ENCODE measurements around the gene SP110.
"Not testable (repeated sequence)": the region's sequence is repeated elsewhere in the genome, so short reads cannot be mapped to it uniquely, and the experiment has no call there.

Gene SP110

DNA sequence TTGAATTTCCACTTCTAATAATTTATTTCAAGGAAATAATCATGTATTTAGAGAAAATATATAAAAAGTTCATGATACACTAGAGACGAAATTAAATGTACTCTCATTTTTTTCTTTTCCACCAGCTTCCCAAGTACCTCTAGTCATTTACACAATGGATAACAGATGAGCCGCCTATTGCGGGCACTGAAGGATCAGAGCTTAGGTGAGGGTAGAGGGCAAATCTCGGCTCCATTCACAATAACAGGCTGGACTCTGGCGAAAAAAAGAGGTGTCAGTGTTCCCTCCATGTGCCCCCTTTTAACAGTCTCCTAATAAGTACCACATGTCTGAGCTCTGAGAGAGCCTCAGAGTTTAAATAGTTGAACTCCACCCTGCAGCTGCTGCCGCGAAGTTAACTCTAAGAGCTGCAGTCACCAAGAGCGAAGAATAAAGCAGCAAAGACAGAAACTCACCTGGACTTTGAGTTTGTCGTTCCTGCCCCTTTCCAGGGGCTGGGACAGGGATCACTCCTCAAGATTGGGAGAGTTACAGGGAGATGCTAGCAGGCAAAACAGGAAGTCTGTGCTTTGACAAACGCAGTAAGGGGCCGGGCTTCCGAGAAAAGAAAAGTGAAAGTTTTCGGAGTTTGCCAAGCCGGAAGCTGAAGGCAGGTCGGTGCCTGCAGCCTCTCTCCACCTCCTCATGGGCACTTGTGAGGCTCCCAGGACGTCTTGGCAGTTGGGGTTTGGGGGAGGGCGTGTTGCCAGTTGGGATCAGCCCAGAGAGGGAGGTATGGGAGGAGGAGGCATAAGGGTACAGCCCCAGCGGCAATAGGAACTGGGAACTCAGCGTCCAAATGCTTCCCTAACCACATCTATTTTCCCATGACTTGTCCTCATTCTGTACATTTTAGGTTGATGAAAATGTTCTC, at the start of gene SP110:
Gene SP110, minus strand, starts transcription at position 566 of the 913 bp plus-strand sequence. CDS start 3,057 bp downstream, outside the sequence.
- in situ Hi-C loops (cut with HindIII; ENCODE audit: low sequenced_read_pairs), result no loop called here

DNA sequence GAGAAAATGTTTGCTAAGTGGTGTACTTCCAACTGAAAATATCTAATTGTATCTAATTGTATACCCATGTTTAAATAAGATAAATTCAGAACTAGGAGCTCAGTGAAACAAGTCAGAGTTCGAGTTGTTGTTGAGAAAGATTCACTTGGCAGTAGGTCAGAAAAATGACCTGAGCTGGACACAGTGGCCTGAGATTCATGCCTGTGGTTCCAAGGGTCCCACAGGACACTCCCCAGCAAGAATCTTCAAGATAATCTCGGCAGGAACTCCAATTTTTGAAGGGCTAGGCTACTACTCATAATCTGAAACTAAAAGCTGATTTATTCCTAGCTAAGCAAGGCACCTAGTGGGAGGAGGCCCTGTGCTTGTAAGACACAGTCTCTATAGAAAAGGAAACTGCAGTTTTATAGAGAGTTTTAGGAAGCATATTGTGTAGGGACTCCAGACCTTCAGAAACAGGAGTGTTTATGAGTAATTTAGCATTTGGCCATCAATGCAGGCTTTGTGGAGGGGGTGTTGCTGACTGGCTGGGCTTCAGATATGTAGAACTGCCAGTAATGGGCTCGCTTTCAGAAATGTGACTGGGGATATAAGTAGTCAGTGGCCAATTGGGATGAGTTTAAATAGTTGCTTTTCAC, 48.9 kb upstream of the SP110 start:
- in situ Hi-C loops (cut with HindIII; ENCODE audit: low sequenced_read_pairs), result no loop called here

DNA sequence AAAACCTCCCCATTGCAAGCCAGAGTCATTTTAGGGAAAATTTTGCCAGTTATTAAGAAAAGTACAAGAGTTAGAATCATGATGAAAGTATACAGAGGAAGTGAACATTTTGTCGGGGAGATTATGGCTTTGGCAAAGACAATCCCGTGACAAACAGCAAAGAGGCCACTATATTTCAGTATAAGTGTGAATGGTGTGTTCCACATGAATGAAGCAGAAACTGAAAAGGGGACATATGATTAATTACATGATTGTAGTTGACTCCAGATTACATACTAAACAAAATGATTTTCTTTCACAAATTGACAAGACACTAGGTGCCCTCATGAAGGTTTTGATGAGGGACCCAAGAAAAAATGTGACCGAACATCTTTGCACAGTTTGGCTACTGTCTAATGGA, 47.8 kb upstream of the SP110 start:
- in situ Hi-C loops (cut with HindIII; ENCODE audit: low sequenced_read_pairs), result no loop called here

DNA sequence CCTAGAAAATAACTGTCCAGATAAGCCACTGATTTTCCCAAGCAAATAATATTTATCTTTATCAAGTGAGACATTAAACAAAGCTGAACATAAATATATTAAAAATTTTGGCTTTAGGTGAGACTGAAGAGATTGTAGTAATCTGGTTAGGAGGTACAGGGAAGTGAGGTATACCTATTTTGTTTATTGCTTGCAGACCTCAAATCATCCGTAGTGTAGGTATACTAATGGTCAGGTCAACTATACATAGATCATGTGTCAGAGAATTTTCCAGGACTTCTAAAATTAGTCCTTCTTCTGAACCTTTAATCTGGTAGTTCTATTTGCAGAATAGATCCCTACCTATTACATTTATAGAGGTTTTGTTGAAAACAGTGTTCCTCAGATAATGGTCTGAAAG, 47.3 kb upstream of the SP110 start:
- in situ Hi-C loops (cut with HindIII; ENCODE audit: low sequenced_read_pairs), result no loop called here

DNA sequence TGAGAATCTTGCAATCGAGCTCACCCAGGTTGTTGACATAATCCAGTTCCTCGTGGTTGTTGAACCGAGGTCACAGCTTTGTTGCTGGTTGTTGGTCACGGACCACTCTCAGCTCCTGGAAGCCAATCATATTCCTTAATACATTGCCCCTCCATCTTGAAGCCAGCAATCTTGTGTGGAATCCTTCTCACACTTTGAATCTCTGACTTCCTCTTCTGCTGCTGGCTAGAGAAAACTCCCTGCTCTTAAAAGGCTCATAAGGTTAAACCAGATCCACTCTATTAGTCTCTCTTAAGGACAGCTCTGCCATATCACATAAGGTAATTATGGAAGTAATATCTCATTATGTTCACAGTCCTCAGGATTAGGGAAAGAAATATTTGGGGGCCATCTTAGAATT, 46.9 kb upstream of the SP110 start:
- in situ Hi-C loops (cut with HindIII; ENCODE audit: low sequenced_read_pairs), result no loop called here

DNA sequence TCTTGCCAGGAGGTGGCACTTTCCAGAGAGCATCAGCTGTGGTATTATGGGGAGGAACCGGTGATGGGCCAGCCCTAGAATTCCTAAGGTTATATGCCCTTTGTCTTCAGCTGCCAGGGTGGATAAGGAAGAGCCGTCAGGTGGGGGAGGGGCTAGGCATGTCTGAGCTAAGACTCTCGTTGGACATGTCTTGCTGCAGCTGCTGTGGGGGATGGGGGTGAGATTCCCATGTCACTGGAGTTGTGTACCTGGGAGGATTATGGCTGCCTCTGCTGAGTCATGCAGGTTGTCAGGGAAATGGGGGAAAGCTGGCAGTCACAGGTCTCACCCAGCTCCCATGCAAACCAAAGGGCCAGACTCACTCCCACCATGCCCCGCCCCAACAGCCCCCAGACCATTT, 45.2 kb upstream of the SP110 start:
- in situ Hi-C loops (cut with HindIII; ENCODE audit: low sequenced_read_pairs), result not testable (repeated sequence)

DNA sequence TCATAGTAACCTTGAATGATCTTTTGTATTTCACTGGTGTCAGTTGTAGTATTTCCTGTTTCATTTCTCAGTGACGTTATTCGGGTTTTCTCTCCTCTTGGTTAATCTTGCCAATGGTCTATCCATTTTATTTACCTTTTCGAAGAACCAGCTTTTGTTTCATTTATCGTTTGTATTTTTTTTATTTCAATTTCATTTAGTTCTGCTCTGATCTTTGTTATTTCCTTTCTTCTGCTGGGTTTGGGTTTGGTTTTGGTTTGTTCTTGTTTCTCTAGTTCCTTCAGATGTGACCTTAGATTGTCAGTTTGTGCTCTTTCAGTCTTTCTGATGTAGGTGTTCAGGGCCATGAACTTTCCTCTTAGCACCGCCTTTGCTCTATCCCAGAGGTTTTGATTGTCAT, 42.5 kb upstream of the SP110 start:
- in situ Hi-C loops (cut with HindIII; ENCODE audit: low sequenced_read_pairs), result no loop called here

DNA sequence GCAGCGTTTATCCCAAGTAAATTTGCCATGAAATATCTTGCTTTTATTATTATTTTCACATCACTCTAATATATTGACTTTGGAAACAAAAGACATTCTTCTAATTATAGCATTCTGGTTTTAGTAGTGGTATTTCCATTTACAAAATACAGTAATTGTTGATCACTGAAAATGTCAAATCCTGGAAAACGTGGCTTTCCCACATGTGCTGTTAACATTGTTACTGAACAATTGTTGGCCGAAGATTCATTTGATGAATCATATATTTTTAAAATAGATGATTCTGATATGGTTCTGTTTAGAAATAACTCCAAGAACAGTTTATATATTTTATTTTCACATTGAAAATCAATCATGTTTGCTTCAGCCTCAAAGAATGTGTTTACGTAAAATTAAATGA, 38.7 kb upstream of the SP110 start:
- in situ Hi-C loops (cut with HindIII; ENCODE audit: low sequenced_read_pairs), result no loop called here

DNA sequence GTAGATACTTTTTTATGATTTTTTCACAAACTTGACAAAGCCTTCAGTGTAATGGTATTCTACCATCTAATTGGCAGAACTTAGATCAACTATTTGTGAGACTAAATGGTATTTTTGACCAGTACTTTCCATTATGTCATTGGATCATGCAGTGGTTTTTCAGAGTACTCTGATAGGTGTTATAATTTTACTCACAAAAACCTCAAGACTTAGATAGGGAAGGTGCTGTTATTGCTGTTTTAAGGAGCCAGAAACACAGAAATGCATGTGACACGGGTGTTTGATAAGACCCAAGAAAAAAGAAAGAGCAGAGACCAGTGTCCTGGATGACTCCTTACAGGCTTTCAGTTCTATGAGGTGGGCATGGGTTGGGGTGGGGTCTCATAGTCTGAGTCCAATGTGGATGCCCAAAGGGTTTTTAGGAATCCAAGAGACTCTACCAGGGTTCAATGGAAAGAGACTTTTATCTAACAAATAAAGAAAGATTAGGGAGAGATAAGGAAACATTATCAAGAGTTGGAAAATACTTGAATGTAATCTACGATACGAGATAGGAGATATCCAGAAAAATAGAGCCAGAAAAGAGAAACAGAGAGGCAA, 37.0 kb upstream of the SP110 start:
- in situ Hi-C loops (cut with HindIII; ENCODE audit: low sequenced_read_pairs), result no loop called here

DNA sequence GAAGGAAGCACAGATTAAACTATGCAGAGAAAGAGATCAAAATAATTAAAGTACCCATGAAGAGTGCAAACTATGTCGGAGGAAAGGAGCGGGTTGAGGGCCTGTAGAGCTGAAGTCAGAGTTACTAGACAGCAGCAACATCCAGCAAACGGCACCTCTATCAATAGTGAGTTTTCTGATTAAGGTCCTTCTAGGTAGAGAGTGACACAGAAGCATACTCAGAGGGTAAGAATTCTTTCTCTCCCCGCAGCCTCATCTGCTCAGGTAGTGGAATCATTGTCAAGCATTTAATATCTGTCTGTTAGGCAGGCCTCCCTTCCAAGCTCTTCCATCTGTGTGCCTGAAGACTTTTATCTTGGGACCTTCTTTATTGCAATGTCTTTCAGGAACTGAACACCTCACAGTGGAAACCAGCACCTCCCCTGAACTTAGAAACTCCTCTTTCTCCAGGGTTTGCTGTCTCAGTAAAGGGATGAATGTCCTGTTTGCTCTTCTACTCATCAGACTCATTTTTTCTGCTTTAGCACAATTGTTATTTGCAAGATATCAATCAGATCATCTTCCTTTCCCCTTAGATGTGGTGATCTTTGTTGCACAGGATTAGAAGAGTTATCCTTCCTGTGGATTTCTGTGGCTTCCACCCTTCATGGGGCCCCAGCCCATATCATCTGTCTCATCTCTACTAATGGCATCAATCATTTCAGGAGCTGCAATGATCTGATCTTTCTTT, 34.5 kb upstream of the SP110 start:
- in situ Hi-C loops (cut with HindIII; ENCODE audit: low sequenced_read_pairs), result no loop called here

DNA sequence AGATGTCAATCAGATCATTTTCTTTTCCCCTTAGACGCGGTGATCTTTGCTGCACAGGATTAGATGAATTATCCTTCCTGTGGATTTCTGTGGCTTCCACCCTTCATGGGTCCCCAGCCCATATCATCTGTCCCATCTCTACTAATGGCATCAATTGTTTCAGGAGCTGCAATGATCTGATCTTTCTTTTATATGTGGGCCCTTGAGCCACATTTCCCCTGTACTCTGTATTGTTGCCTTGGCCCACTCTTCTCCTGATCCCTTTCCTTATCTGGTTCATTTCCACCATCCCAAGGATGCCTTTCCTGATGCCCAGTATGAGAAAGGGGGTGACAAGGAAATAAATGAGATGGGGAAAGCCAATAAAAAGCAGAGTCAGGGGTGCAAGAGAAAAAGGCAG, 30.4 kb upstream of the SP110 start:
- in situ Hi-C loops (cut with HindIII; ENCODE audit: low sequenced_read_pairs), result no loop called here

DNA sequence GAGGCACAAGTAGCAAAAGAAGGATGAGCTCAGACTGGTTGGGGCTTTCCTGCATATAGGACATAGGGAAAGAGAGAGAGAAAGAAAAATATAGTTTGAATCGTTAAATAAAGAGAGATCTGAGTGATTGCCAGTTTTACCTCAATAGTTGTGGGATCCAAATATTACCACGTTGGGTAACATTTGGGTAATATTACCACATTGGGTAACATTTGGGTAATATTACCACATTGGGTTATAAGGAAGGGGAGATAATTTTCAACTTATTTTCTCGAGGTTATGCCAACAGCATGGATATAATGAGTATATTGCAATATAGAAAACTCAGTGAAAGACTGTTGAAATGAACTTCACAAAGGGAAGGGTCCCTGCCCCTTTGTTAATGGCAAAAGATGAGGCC, 26.4 kb upstream of the SP110 start:
- in situ Hi-C loops (cut with HindIII; ENCODE audit: low sequenced_read_pairs), result no loop called here

DNA sequence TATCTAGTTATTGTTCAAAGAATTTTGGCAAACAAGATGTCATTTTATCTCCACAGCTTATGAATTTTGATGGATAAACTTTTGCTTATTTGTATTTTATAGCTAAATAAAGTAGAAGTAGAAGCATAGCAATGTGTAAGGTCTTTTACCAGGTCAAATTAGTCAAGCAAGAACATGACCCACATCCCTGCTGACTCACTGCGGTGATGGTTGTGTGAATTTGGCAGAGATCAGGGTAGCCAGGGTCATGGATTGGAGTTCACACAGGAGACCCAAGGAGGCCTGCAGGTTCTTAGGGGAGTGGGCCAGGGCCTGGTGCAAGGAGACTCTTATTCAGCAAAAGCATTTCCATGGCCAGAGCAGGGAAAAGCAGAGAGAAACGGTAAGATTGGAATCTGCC, 24.4 kb upstream of the SP110 start:
- in situ Hi-C loops (cut with HindIII; ENCODE audit: low sequenced_read_pairs), result no loop called here

DNA sequence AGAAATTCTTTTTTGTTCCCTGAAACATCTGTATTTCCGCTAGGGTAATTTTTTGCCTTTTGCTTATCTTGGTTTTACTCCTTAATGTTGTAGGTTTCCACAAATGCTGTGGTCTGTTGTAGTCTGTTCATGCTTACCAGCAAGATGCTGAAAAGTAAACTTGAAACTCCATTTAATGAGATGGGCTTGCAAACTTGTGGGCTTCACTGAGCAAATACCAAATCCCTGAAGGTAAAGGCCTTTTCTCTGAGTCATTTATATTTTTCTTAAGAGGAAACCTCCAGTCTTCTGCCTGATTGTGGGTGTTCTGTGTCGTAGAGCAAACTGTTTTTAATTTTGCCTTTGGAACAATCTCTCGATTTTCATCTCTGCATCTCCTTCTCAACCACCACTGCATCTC, 15.1 kb upstream of the SP110 start:
- in situ Hi-C loops (cut with HindIII; ENCODE audit: low sequenced_read_pairs), result no loop called here

DNA sequence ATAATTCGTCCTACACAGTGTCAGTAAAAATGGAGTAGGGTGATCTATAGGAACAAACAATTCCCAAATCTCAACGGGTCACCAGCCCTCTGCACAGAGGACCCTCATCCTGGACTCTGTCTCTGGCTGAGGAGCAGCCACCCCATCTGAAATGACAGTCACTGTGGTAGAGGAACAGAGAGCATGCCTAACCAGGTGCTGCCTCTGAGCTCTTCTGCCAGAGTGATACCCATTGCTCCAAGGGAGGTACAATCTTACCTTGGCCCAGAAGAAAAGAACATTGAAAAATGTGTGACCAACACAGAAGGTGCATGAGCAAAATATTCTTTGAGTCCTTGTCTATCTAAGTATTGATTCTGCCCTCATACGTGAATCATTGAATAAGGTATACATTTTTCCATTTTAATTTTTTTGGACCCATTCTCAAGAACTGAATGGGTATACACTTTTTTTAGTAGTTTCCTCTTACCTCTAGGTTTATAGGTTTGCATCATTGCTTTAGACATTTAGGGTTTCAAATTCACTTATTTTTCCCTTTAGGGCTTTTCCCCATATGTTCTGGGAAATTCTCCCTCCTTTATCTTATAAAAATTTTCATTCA, 14.4 kb upstream of the SP110 start:
- in situ Hi-C loops (cut with HindIII; ENCODE audit: low sequenced_read_pairs), result no loop called here

DNA sequence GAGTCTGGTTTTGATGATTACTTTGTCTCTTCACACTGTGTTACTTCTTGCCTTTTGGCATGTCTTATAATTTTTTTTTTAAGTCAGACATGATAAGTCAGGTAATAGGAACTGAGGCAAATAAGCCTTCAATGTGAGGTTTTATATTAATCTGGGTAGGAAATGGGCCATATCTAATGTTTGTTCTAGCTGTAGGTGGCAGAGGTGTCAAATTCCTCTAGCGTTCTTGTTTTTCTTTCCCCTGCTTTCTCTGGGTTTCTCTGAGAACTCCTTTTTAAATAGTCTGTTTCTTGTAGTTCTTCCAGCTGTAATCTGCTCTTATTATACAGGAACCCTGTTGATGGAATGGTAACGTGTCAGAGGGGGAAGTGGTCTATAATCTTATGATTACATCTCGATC, 11.5 kb upstream of the SP110 start:
- in situ Hi-C loops (cut with HindIII; ENCODE audit: low sequenced_read_pairs), result no loop called here

DNA sequence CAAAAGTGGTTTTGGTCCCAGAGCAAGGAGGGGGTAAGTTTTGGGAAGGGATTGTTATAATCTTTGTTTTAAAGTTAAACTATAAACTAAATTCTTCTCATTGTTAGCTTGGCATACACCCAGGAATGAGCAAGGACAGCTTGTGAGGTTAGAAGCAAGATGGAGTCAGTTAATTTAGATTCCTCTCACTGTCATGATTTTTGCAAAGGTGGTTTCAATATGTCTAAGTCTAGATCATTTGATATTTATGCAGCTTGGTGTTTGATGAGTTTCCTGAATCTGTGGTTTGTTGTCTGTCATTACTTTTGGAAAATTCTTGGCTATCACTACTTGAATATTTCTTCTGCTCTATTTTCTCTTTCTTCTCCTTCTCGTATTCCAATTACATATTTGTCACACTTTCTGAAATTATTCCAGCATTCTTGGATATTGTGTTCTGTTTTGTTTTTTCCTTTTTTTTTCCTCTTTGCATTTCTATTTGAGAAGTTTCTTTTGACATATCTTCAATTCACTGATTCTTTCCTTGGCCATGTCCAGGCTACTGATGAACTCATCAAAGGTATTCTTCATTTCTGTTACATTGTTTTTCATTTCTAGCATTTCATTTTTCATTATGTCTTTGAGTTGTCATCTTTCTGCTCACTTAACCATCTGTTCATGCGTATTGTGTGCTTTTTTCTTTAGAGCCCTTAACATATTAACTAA, 10.9 kb upstream of the SP110 start:
- in situ Hi-C loops (cut with HindIII; ENCODE audit: low sequenced_read_pairs), result no loop called here

DNA sequence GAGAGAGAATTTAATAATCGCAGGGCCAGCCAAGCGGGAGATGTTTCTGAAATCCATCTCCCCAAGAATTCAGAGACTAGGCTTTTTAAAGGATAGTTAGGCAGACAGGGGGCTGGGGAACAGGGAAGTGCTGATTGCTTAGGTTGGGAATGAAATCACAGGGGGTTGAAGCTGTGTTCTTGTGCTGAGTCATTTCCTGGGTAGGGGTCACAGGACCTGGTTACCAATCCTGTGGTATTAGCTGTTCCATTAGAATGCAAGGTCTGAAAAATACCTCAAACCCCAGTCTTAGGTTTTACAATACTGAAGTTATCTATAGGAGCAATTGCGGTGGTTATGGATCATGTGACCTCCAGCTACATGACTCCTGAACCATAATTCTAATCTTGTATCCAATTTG, 10.3 kb upstream of the SP110 start:
- in situ Hi-C loops (cut with HindIII; ENCODE audit: low sequenced_read_pairs), result no loop called here

DNA sequence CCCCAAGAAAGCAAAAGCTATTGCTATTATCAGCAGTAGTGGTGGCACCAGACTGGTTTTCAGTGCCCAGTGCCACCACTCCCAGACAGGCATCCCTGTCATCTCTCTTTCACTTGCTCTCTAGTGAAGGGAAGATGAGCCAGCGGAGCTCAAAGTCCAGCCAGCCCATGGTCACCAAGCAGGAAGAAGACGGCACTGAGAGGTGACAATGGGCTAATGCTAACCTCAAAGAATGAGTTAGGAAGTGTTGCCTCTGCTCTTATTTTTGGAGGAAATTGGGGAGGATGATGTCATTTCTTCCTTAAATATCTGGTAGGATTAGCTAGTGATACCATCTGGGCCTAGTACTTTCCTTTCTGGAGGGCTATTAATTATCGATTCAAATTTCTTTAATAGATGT, 7.4 kb upstream of the SP110 start:
- in situ Hi-C loops (cut with HindIII; ENCODE audit: low sequenced_read_pairs), result no loop called here

DNA sequence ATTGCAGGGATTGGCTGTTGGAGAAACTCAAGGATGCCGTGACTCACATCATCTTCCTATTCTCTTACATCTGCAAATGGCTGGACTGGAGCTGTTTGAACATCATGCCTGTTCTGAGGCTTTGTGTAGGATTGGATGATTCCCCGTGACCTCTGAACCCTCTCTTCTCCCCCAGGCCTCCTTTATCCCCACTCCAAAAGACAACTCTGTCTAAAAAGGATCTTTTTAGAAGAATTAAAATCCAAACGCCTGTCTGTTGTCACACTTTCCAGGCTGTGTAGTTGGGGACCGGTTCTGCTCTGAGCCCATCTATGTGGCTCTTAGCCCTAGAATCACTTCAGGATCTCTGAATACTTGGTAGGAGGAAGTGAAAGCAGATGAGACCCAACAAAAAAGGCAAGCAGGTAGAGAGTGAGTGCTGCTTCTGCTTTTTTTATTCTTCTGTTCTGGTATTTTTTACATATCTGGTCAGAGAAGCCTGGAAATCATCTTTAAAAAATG, 6.3 kb upstream of the SP110 start:
- in situ Hi-C loops (cut with HindIII; ENCODE audit: low sequenced_read_pairs), result no loop called here
